A549 (cell line): ENCODE data around the gene JPH2. TPM values are rescaled to one million over a fixed set of nuclear protein-coding genes. Genes with fewer than 3 reads are reported as not detected.

ENCODE experiments used
- ATAC-seq, 2 experiments: fragments of 200-7000 bp in 1 of 2; fragments of >200 bp in 1 of 2; cut with Nextera tagmentation in 1 of 2; cut with Tn5 transposase in 1 of 2; 3 replicates each; pipeline versions ENCODE4 v1.8.0 to v1.9.1; 2018 to 2020; ENCODE audit warnings: mild to moderate bottlenecking in 1 of 2, moderate library complexity in 1 of 2
- CTCF ChIA-PET: fragments of 300-600 bp; sonication (Branson Sonifier 250); formaldehyde crosslinking; extraction: SDS; loops from one replicate; lab custom pipeline; 2021; ENCODE audit warnings: antibody characterized with exemption, inconsistent platforms; lab: Yijun Ruan, JAX
- POLR2A ChIA-PET: fragments of 350-600 bp; formaldehyde crosslinking; extraction: SDS; loops from one replicate; lab custom pipeline; 2021; ENCODE audit warnings: antibody characterized with exemption, inconsistent platforms; lab: Yijun Ruan, JAX
- DNase-seq, 2 experiments: peaks; one replicate each; pipeline versions ENCODE4 v3.0.0 to v3.0.0-alpha.2; 2011 to 2016; ENCODE audit warnings: low read depth in 1 of 2, low spot score in 1 of 2
- FAIRE-seq: peaks from 2 replicates; lab custom pipeline; 2011; peaks lifted over from hg19 to GRCh38; lab: Jason Lieb, UNC
- H3K27ac ChIP-seq, 2 experiments: fragments of >200 bp; sonication (Bioruptor Twin); formaldehyde crosslinking; 3 replicates each; pipeline ENCODE4 v1.5.1; 2016 to 2017
- H3K4me1 ChIP-seq: fragments of >200 bp; sonication (Bioruptor Twin); formaldehyde crosslinking; 3 replicates; pipeline ENCODE4 v1.6.1; 2016
- H3K4me2 ChIP-seq: fragments of >200 bp; sonication (Bioruptor Twin); formaldehyde crosslinking; 3 replicates; pipeline ENCODE4 v1.6.1; 2016
- H3K4me3 ChIP-seq: fragments of >200 bp; sonication (Bioruptor Twin); formaldehyde crosslinking; 3 replicates; pipeline ENCODE4 v1.5.1; 2016
- H3K9me3 ChIP-seq: fragments of >200 bp; sonication (Bioruptor Twin); formaldehyde crosslinking; 3 replicates; pipeline ENCODE4 v1.6.1; 2016
- BHLHE40 ChIP-seq: IDR thresholded peaks from 2 replicates; pipeline ENCODE4 v1.6.1; 2012; ENCODE audit warnings: low read depth, low read length, inconsistent platforms
- CBX8 ChIP-seq: fragments of 200-600 bp; sonication (generic); IDR thresholded peaks from 2 replicates; pipeline ENCODE4 v1.6.1; 2016
- CEBPB ChIP-seq, 2 experiments: fragments of >200 bp in 1 of 2; sonication (Bioruptor Twin) in 1 of 2; formaldehyde crosslinking in 1 of 2; IDR thresholded peaks; 2 replicates each; pipeline ENCODE4 v1.6.1; 2012 to 2016
- CHD4 ChIP-seq: fragments of 200-600 bp; sonication (generic); IDR thresholded peaks from 2 replicates; pipeline ENCODE4 v1.6.1; 2016; ENCODE audit warnings: antibody characterized with exemption, mild to moderate bottlenecking, borderline replicate concordance
- EP300 ChIP-seq, 2 experiments: fragments of >200 bp; sonication (Bioruptor Twin); formaldehyde crosslinking; IDR thresholded peaks; 2 replicates in 1 of 2; 3 replicates in 1 of 2; pipeline ENCODE4 v1.6.1; 2016 to 2017
- ESRRA ChIP-seq: fragments of 150-350 bp; IDR thresholded peaks from 2 replicates; pipeline ENCODE4 v1.6.1; 2014; ENCODE audit warnings: mild to moderate bottlenecking, low read length, borderline replicate concordance
- FOSB ChIP-seq: fragments of 250-450 bp; sonication (Bioruptor Pico); IDR thresholded peaks from 2 replicates; pipeline ENCODE4 v1.5.0; 2020; ENCODE audit warnings: mild to moderate bottlenecking, moderate library complexity
- FOSL2 ChIP-seq, 2 experiments: fragments of 450-650 bp in 1 of 2; fragments of >200 bp in 1 of 2; sonication (Bioruptor Twin) in 1 of 2; formaldehyde crosslinking; IDR thresholded peaks; 2 replicates each; pipeline versions ENCODE4 v1.5.0 to v1.6.1; 2016 to 2020; ENCODE audit warnings: mild to moderate bottlenecking in 1 of 2, moderate library complexity in 1 of 2
- FOXS1 ChIP-seq: fragments of 250-450 bp; sonication (Bioruptor Pico); IDR thresholded peaks from 2 replicates; pipeline ENCODE4 v1.5.0; 2020; ENCODE audit warnings: mild to moderate bottlenecking, moderate library complexity
- HEYL ChIP-seq: fragments of 250-450 bp; sonication (Bioruptor Pico); IDR thresholded peaks from 2 replicates; pipeline ENCODE4 v1.8.0; 2021; ENCODE audit warnings: mild to moderate bottlenecking, moderate library complexity
- HOXA7 ChIP-seq: fragments of 250-450 bp; sonication (Bioruptor Pico); IDR thresholded peaks from 2 replicates; pipeline ENCODE4 v1.5.0; 2020; ENCODE audit warnings: mild to moderate bottlenecking, moderate library complexity
- HOXB13 ChIP-seq: fragments of 250-450 bp; sonication (Bioruptor Pico); IDR thresholded peaks from 2 replicates; pipeline ENCODE4 v1.5.0; 2020; ENCODE audit warnings: low read depth, mild to moderate bottlenecking, moderate library complexity
- JUN ChIP-seq, 2 experiments: fragments of >200 bp; sonication (Bioruptor Twin); formaldehyde crosslinking; IDR thresholded peaks; 2 replicates in 1 of 2; 3 replicates in 1 of 2; pipeline ENCODE4 v1.6.1; 2016 to 2017
- JUNB ChIP-seq: fragments of >200 bp; sonication (Bioruptor Twin); formaldehyde crosslinking; IDR thresholded peaks from 2 replicates; pipeline ENCODE4 v1.6.1; 2016
- KDM1A ChIP-seq: fragments of 200-600 bp; sonication (generic); IDR thresholded peaks from 2 replicates; pipeline ENCODE4 v1.6.1; 2016; ENCODE audit warnings: low read depth, mild to moderate bottlenecking
- MAZ ChIP-seq: fragments of 150-350 bp; IDR thresholded peaks from 2 replicates; pipeline ENCODE4 v1.6.1; 2014; ENCODE audit warnings: antibody characterized with exemption, low read depth, low read length, borderline replicate concordance
- NFE2L2 ChIP-seq: fragments of 150-350 bp; conservative IDR thresholded peaks from 2 replicates; pipeline ENCODE4 v1.6.1; 2014; ENCODE audit warnings: low read length
- NR3C1 ChIP-seq: fragments of >200 bp; sonication (Bioruptor Twin); formaldehyde crosslinking; IDR thresholded peaks from 3 replicates; pipeline ENCODE4 v1.6.1; 2017
- PHF8 ChIP-seq: fragments of 200-600 bp; sonication (generic); IDR thresholded peaks from 2 replicates; pipeline ENCODE4 v1.6.1; 2016; ENCODE audit warnings: low read depth, mild to moderate bottlenecking, antibody characterized with exemption, moderate library complexity, borderline replicate concordance
- POLR2A ChIP-seq: IDR thresholded peaks from 2 replicates; pipeline ENCODE4 v1.6.1; 2012; ENCODE audit warnings: mild to moderate bottlenecking, low read length
- RAD21 ChIP-seq, 2 experiments: fragments of >200 bp in 1 of 2; sonication (Bioruptor Twin) in 1 of 2; formaldehyde crosslinking in 1 of 2; IDR thresholded peaks in 1 of 2; conservative IDR thresholded peaks in 1 of 2; 2 replicates in 1 of 2; 3 replicates in 1 of 2; pipeline ENCODE4 v1.6.1; 2012 to 2018; ENCODE audit warnings: inconsistent platforms in 1 of 2
- RARB ChIP-seq: fragments of 250-450 bp; sonication (Bioruptor Pico); IDR thresholded peaks from 2 replicates; pipeline ENCODE4 v1.8.0; 2021; ENCODE audit warnings: mild to moderate bottlenecking, moderate library complexity
- RNF2 ChIP-seq: fragments of 200-600 bp; sonication (generic); IDR thresholded peaks from 2 replicates; pipeline ENCODE4 v1.6.1; 2016; ENCODE audit warnings: low read depth, mild to moderate bottlenecking, antibody characterized with exemption, moderate library complexity, borderline replicate concordance
- SMC3 ChIP-seq: fragments of >200 bp; sonication (Bioruptor Twin); formaldehyde crosslinking; IDR thresholded peaks from 3 replicates; pipeline ENCODE4 v1.6.1; 2018; ENCODE audit warnings: inconsistent platforms
- TFCP2L1 ChIP-seq: fragments of 250-450 bp; sonication (Bioruptor Pico); IDR thresholded peaks from 2 replicates; pipeline ENCODE4 v1.5.0; 2021; ENCODE audit warnings: mild to moderate bottlenecking
- TP53 ChIP-seq: fragments of 250-450 bp; sonication (Bioruptor Pico); IDR thresholded peaks from 2 replicates; pipeline ENCODE4 v1.5.0; 2021; ENCODE audit warnings: mild to moderate bottlenecking, moderate library complexity
- ZC3H11A ChIP-seq: fragments of 450-650 bp; IDR thresholded peaks from 2 replicates; pipeline ENCODE4 v1.6.1; 2014; ENCODE audit warnings: antibody characterized with exemption, mild to moderate bottlenecking
- ZNF302 ChIP-seq: fragments of 250-450 bp; sonication (Bioruptor Pico); IDR thresholded peaks from 2 replicates; pipeline ENCODE4 v1.9.0; 2021; ENCODE audit warnings: inconsistent platforms, mild to moderate bottlenecking, moderate library complexity
- WGBS: methylation state at CpG from one replicate; pipeline ENCODE4 v1.1.6; 2017; ENCODE audit errors: missing lambda C conversion rate; 5-methylcytosine and 5-hydroxymethylcytosine counted together
- polyA plus RNA-seq, 4 experiments: library from polyadenylated mRNA; depleted of rRNA in 3 of 4; stranded (reverse); fragments of >200 nt; fragmentation: RNase III in 1 of 4; extraction: RNeasy Plus Mini Kit Qiagen cat#74134 plus additional on column Dnase treatment in 1 of 4; gene quantifications; 2 replicates in 3 of 4; 3 replicates in 1 of 4; pipeline ENCODE4 v1.2.3, GENCODE V29; 2011 to 2017
- TF ChIP-seq, protein P1 (sequence below): fragments of 250-450 bp; sonication (Bioruptor Pico); IDR thresholded peaks from 2 replicates; pipeline ENCODE4 v1.5.0; 2021; ENCODE audit warnings: mild to moderate bottlenecking, moderate library complexity, borderline replicate concordance

JPH2 gene
- polyA plus RNA-seq, 2 of the 4 experiments (the other 2 are of a cell fraction): 0.83 to 3.3 TPM

DNA sequence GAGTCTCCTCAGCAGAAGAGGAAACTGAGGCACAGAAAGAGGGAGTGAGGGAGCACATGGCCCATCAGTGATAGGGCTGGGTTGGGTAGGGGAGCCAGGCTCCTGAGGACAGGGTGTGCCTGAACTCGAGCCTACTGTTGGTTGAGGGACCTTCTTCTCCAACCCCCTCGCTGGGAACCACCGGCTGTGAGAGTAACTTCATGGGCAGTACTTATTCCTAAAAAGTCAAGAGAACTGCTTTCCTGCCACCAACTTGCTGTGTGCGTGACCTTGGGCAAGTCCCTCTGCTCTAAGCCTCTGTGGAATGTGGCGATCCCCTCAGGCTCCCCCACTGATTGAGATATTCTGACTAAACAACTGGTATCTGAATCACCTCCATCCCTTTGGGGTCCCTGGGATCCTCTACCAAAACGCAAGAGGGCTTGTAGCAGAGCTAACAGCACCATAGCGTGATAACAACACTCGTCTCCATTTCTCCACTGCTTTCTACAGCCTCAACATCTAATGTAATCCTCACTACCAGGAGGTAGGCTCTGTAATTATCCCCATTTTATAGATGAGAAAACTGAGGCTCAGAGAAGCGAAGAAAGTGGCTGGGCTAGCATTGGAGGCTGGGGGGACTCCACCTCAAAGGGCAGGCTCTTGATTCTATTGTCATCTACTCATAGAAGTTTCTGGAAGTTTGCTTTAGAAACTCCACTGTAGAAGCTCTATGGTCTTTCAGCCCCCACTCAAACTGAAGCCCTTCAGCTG is 76.0 kb downstream of the JPH2 start:
- CTCF ChIA-PET: interaction anchor here (0.9 to 13.2 kb wide), 4 partner anchors 79 to 105 kb away, joined by 3 to 460 read pairs (median 25); partner anchors contain the start of gene JPH2
- no peak for ATAC-seq
- no peak for TF ChIP-seq CEBPB (IDR thresholded peaks at IDR 0.05)
- no peak for TF ChIP-seq NR3C1
- TF ChIP-seq HOXB13 (CRISPR knock-in tag): no peak
- no peak for TF ChIP-seq FOXS1 (CRISPR knock-in tag)
- TF ChIP-seq, protein P1, sequence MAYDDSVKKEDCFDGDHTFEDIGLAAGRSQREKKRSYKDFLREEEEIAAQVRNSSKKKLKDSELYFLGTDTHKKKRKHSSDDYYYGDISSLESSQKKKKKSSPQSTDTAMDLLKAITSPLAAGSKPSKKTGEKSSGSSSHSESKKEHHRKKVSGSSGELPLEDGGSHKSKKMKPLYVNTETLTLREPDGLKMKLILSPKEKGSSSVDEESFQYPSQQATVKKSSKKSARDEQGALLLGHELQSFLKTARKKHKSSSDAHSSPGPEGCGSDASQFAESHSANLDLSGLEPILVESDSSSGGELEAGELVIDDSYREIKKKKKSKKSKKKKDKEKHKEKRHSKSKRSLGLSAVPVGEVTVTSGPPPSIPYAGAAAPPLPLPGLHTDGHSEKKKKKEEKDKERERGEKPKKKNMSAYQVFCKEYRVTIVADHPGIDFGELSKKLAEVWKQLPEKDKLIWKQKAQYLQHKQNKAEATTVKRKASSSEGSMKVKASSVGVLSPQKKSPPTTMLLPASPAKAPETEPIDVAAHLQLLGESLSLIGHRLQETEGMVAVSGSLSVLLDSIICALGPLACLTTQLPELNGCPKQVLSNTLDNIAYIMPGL: no peak
- TF ChIP-seq TP53 (CRISPR knock-in tag): no peak
- no peak for TF ChIP-seq CHD4
- TF ChIP-seq KDM1A: no peak
- no peak for TF ChIP-seq BHLHE40
- TF ChIP-seq FOSL2 (IDR thresholded peaks at IDR 0.05): no peak
- TF ChIP-seq FOSL2 (CRISPR knock-in tag; IDR thresholded peaks at IDR 0.05): no peak
- TF ChIP-seq TFCP2L1: no peak
- no peak for TF ChIP-seq RNF2

DNA sequence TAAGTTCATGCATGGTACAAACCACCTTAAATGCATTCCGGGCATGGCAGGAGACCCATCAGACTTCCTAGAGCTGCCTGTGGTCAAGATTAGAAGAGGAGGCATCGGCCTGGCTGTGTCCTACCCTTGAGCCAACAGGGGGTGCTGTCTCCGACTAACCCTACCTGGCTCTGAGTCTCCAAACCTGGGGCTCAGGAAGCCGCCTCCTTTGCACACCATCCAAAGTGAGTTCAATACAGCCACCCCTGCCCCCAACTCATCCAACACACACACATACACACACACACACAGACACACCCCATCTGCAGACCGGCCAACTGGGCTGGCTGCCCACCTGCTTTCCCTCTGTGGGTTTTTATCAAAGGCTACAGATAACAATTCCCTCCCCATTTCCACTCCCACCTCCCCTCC is 77.0 kb downstream of the JPH2 start:
- ChIA-PET CTCF (interaction anchor here (1.6 to 5.5 kb wide), 2 partner anchors 11 to 80 kb away, joined by 6 to 43 read pairs; no protein-coding TSS in a partner anchor), POLR2A (no interaction called here)
- H3K9me3 ChIP-seq: peaks cover 11% of the 10 kb centered on the region; the same call in 2 of the 3 replicates
- TF ChIP-seq TFCP2L1: no peak
- TF ChIP-seq FOSL2 (IDR thresholded peaks at IDR 0.05): no peak
- TF ChIP-seq FOSL2 (CRISPR knock-in tag; IDR thresholded peaks at IDR 0.05): no peak
- TF ChIP-seq PHF8: no peak
- no peak for TF ChIP-seq JUNB
- no peak for TF ChIP-seq SMC3
- no peak for TF ChIP-seq JUN (IDR thresholded peaks at IDR 0.05)
- DNase-seq (no peak), ATAC-seq (peak in 1 of 2 experiments; percentile 31; a peak in 1 of 6 replicates), FAIRE-seq (no peak)
- WGBS: 41% methylated on average over 5 of the region's 5 CpGs
- H3K4me2 ChIP-seq: no peak overlapping the region
- H3K4me3 ChIP-seq: no peak overlapping the region
- H3K27ac ChIP-seq: no peak overlapping the region
- H3K4me1 ChIP-seq: no peaks in the 10 kb centered on the region; the same call in 2 of the 3 replicates

More for the DNA sequence above, 76.0 kb downstream of the JPH2 start:
- Histone ChIP-seq H3K27ac (no peak overlapping the region), H3K4me1 (no peaks in the 10 kb centered on the region; the same call in 2 of the 3 replicates), H3K9me3 (peaks cover 11% of the 10 kb centered on the region; the same call in 2 of the 3 replicates), H3K4me2 (no peak overlapping the region), H3K4me3 (no peak overlapping the region)
- FAIRE-seq (no peak), DNase-seq (no peak)
- POLR2A ChIA-PET: no interaction called here
- 42% methylated on average over 9 of the region's 9 CpGs for WGBS

DNA sequence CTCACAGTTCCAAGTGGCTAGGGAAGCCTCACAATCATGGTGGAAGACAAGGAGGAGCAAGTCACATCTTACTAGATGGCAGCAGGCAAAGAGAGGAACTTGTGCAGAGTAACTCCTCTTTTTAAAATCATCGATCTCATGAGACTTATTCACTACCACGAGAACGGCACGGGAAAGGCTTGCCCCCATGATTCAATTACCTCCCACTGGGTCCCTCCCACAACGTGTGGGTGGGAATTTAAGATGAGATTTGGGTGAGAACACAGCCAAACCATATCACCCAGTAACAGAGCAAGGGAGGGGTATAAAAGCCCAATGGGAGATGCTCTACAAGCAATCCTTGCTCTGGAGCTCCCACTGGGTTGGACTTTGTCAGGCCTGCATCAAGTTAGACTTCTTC is 80.4 kb downstream of the JPH2 start:
- no peak for DNase-seq
- TF ChIP-seq RAD21 (conservative IDR thresholded peaks at IDR 0.05 in 1 of 2, IDR thresholded peaks at IDR 0.05 in 1 of 2) (no peak), RARB (CRISPR knock-in tag) (no peak), HEYL (CRISPR knock-in tag) (no peak), MAZ (no peak), HOXA7 (no peak), NFE2L2 (no peak), CBX8 (no peak), ZC3H11A (no peak), FOSB (no peak), HOXB13 (CRISPR knock-in tag) (no peak), ESRRA (no peak), POLR2A (no peak), ZNF302 (CRISPR knock-in tag) (no peak), EP300 (IDR thresholded peaks at IDR 0.05) (no peak), TFCP2L1 (no peak)
- ChIA-PET POLR2A (no interaction called here), CTCF (interaction anchor here (1.6 to 5.5 kb wide), 3 partner anchors 10 to 84 kb away, joined by 4 to 43 read pairs (median 27); no protein-coding TSS in a partner anchor)
- no peak for ATAC-seq
- WGBS: 39% methylated on average over 5 of the region's 5 CpGs
- no peak overlapping the region for H3K27ac ChIP-seq
- no peak overlapping the region for H3K4me3 ChIP-seq
- no peaks in the 10 kb centered on the region for H3K4me1 ChIP-seq
- no peak overlapping the region for H3K4me2 ChIP-seq
- H3K9me3 ChIP-seq: peaks cover 25% of the 10 kb centered on the region
- FAIRE-seq: no peak
